Glomerular endothelial cell (primary cell): ENCODE measurements around the gene CHCHD4. TPM values are rescaled to one million over a fixed set of nuclear protein-coding genes. Genes with fewer than 3 reads are reported as not detected.
"Not testable (repeated sequence)": the region's sequence is repeated elsewhere in the genome, so short reads cannot be mapped to it uniquely, and the experiment has no call there.

Experiments
- DNase-seq: peaks from one replicate; pipeline ENCODE4 v3.0.0-alpha.2; 2011; ENCODE audit warnings: low read depth, low spot score; ENCODE audit errors: extremely low read depth
- total RNA-seq: library from RNA; depleted of rRNA; stranded (reverse); fragments of >200 nt; gene quantifications from 2 replicates; pipeline ENCODE4 v1.2.3, GENCODE V29; 2015

Gene CHCHD4
- total RNA-seq, 1 donor from 2014 or later, result 9.6 TPM

- no peak for DNase-seq
Measured at GRCh38 chr3:14082108-14082657, 42.5 kb downstream of the CHCHD4 start.

GRCh38 chr3:14077310-14077709 is 47.4 kb downstream of the CHCHD4 start:
- DNase-seq, result no peak

- DNase-seq, result not testable (repeated sequence)
Measured at GRCh38 chr3:14075233-14075632, 49.4 kb downstream of the CHCHD4 start.

- no peak for DNase-seq
Measured at GRCh38 chr3:14064910-14065309, 59.8 kb downstream of the CHCHD4 start.

GRCh38 chr3:14063152-14063551 is 61.5 kb downstream of the CHCHD4 start:
- no peak for DNase-seq

Other genes with a start within 250 kb of the CHCHD4 start
- 0.24 TPM in 1 of 2 replicates, not detected in the other for gene WNT7A, start 244.8 kb downstream of the CHCHD4 start, total RNA-seq
- 96.9 and 98.2 TPM in 2 replicates for gene TMEM43, start 182 bp upstream of the CHCHD4 start, total RNA-seq
- gene XPC, start 53.7 kb upstream of the CHCHD4 start, total RNA-seq, result 50.4 and 56.7 TPM in 2 replicates
- gene LSM3, start 53.9 kb upstream of the CHCHD4 start, total RNA-seq, result 8.6 and 11.2 TPM in 2 replicates